ENCODE results near the gene PARS2. TPM values are rescaled to one million over a fixed set of nuclear protein-coding genes. Genes with fewer than 3 reads are reported as not detected.

Gene PARS2
- total and polyA plus RNA-seq, 8 donors: 3.9 to 6.1 (median 5.5) TPM

DNA sequence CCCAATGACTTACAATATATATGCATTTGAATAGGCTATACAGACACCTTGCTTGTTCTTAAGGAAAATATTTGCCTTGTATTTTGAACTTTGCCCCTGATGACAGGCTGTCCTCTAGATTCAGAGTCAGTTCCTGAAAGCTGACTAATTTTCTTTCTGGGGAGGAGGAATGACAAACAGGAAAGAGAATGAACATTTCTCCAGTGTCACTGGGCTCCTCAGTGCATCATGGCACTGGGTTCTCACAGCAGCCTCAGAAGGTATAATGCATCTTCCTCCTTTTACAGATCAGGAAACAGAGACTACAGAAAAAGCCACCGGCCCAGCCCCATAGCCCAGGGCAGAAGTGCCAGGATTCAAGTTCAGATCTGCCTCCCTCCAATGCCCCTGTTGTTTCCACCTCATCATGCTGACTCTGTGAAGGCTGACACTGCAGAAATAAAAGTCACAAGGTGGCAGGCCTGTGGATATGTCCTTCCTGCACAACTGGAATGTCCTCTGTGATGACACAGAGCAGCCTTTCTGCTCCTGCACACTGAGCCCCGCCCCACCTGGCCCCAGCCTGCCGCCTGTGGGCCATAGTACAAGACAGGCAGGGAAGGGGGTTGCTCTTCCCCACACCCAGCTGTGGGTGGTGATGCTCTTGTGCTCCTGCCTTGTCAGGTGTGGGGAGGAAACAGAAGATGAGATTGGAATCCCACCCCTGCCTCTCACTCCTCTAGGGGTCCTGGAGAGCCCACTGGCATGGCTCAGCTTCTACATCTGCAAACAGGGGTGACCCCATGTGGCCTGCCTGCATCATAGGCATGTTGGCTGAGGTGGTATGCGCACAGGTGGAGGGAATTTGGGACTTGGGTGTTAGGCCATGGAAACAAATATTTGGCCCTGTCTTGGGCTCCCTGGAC lies 30.4 kb upstream of the PARS2 start:
- Histone ChIP-seq H3K4me3 (no peak overlapping the region), H3K27me3 (peaks cover 0 to 8% of the 10 kb centered on the region in 2 donors), H3K27ac (no peak overlapping the region), H3K4me1 (peaks cover 0 to 9% of the 10 kb centered on the region in 2 donors), H3K36me3 (no peaks in the 10 kb centered on the region), H3K9me3 (peaks cover 0 to 6% of the 10 kb centered on the region in 2 donors)
- ATAC-seq: no peak
- intact Hi-C loops (cut with DNase I): no loop called here
- no peak for DNase-seq
- TF ChIP-seq, protein P1, sequence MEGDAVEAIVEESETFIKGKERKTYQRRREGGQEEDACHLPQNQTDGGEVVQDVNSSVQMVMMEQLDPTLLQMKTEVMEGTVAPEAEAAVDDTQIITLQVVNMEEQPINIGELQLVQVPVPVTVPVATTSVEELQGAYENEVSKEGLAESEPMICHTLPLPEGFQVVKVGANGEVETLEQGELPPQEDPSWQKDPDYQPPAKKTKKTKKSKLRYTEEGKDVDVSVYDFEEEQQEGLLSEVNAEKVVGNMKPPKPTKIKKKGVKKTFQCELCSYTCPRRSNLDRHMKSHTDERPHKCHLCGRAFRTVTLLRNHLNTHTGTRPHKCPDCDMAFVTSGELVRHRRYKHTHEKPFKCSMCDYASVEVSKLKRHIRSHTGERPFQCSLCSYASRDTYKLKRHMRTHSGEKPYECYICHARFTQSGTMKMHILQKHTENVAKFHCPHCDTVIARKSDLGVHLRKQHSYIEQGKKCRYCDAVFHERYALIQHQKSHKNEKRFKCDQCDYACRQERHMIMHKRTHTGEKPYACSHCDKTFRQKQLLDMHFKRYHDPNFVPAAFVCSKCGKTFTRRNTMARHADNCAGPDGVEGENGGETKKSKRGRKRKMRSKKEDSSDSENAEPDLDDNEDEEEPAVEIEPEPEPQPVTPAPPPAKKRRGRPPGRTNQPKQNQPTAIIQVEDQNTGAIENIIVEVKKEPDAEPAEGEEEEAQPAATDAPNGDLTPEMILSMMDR (IDR thresholded peaks at IDR 0.05): no peak

GRCh38 chr1:54792686-54793282 lies 28.5 kb upstream of the PARS2 start:
- Histone ChIP-seq H3K4me3 (no peak overlapping the region), H3K27ac (no peak overlapping the region), H3K9me3 (peaks cover 0 to 6% of the 10 kb centered on the region in 2 donors), H3K36me3 (no peaks in the 10 kb centered on the region), H3K27me3 (no peaks in the 10 kb centered on the region), H3K4me1 (no peaks in the 10 kb centered on the region)
- ATAC-seq (no peak), DNase-seq (peak in 1 of 4 donors; percentile 48)
- intact Hi-C loops (cut with DNase I): no loop called here
- TF ChIP-seq, protein P1 (IDR thresholded peaks at IDR 0.05): no peak

- ATAC-seq (no peak), DNase-seq (no peak)
- Histone ChIP-seq H3K27me3 (no peaks in the 10 kb centered on the region), H3K36me3 (no peaks in the 10 kb centered on the region), H3K4me1 (no peaks in the 10 kb centered on the region), H3K4me3 (no peak overlapping the region), H3K27ac (no peak overlapping the region), H3K9me3 (peaks cover 0 to 6% of the 10 kb centered on the region in 2 donors)
- intact Hi-C loops (cut with DNase I): no loop called here
- TF ChIP-seq, protein P1 (IDR thresholded peaks at IDR 0.05): peak; percentile 42 to 58
Observed at GRCh38 chr1:54791880-54792522, 27.7 kb upstream of the PARS2 start.

GRCh38 chr1:54788459-54788858 lies 24.1 kb upstream of the PARS2 start:
- no peak for ATAC-seq

More at GRCh38 chr1:54788459-54788858, 24.1 kb upstream of the PARS2 start:
- no peaks in the 10 kb centered on the region for H3K36me3 ChIP-seq
- H3K4me1 ChIP-seq: no peaks in the 10 kb centered on the region
- intact Hi-C loops (cut with DNase I): no loop called here
- no peak overlapping the region for H3K4me3 ChIP-seq
- no peaks in the 10 kb centered on the region for H3K27me3 ChIP-seq
- H3K9me3 ChIP-seq: peaks cover 0 to 6% of the 10 kb centered on the region in 2 donors
- no peak for DNase-seq
- no peak overlapping the region for H3K27ac ChIP-seq
- TF ChIP-seq, protein P1 (IDR thresholded peaks at IDR 0.05): no peak
